Prostate gland (tissue), 2 donors: ENCODE measurements around the gene SLC35F3. TPM values are rescaled to one million over a fixed set of nuclear protein-coding genes. Genes with fewer than 3 reads are reported as not detected.

Experiments
- DNase-seq: peaks from one replicate; pipeline ENCODE4 v3.0.0-alpha.2; 2019; ENCODE audit warnings: low spot score
- H3K27ac ChIP-seq, 2 donors: fragments of 200-600 bp; sonication (generic); 2 replicates each; pipeline ENCODE4 v1.5.1; 2017 to 2019
- H3K27me3 ChIP-seq: fragments of 200-600 bp; sonication (generic); replicated peaks from 2 replicates; pipeline ENCODE4 v1.5.1; 2019; ENCODE audit not compliant: insufficient read depth
- H3K36me3 ChIP-seq, 2 donors: fragments of 200-600 bp; sonication (generic); 1 replicate in 1 of 2; 2 replicates in 1 of 2; pipeline versions ENCODE4 v1.5.1 to v1.8.1; 2017 to 2019
- H3K4me1 ChIP-seq: fragments of 200-600 bp; sonication (generic); replicated peaks from 2 replicates; pipeline ENCODE4 v1.5.1; 2019
- H3K4me3 ChIP-seq, 2 donors: fragments of 200-600 bp; sonication (generic); 2 replicates each; pipeline ENCODE4 v1.5.1; 2017 to 2019
- H3K9me3 ChIP-seq: fragments of 200-600 bp; sonication (generic); 2 replicates; pipeline ENCODE4 v1.5.1; 2017
- CTCF ChIP-seq, 4 experiments: fragments of 200-600 bp in 2 of 4; fragments of 450-650 bp in 2 of 4; sonication (generic) in 2 of 4; IDR thresholded peaks; 1 replicate in 3 of 4; 2 replicates in 1 of 4; pipeline ENCODE4 v1.5.1; 2016 to 2019; ENCODE audit warnings: antibody characterized with exemption in 4 of 4, mild to moderate bottlenecking in 2 of 4, moderate library complexity in 2 of 4
- POLR2A ChIP-seq: fragments of 450-650 bp; IDR thresholded peaks from one replicate; pipeline ENCODE4 v1.6.1; 2016; ENCODE audit warnings: antibody characterized with exemption, mild to moderate bottlenecking
- POLR2AphosphoS5 ChIP-seq: sonication (generic); formaldehyde crosslinking; IDR thresholded peaks from one replicate; pipeline ENCODE4 v1.6.1; 2017; ENCODE audit warnings: antibody characterized with exemption
- WGBS: methylation state at CpG from one replicate; pipeline ENCODE4 v1.1.5; 2018; 5-methylcytosine and 5-hydroxymethylcytosine counted together
- intact Hi-C: fragments of 100-400 bp; cut with DNase I; formaldehyde crosslinking; loops from one replicate; pipeline ENCODE4 v1.14.2; 2022
- total RNA-seq, 2 donors: library from RNA; depleted of rRNA; stranded (reverse); fragments of >200 nt; gene quantifications; one replicate each; pipeline ENCODE4 v1.1.0, GENCODE V29; 2016

Gene SLC35F3
- total RNA-seq, 2 donors from 2014 or later, result 0.34 to 0.64 TPM

- intact Hi-C loops, result no loop called here
- H3K27ac ChIP-seq, result no peak overlapping the region
- H3K4me1 ChIP-seq, result no peaks in the 10 kb centered on the region
- no peaks in the 10 kb centered on the region for H3K9me3 ChIP-seq
- no peak for TF ChIP-seq POLR2A
- no peak for TF ChIP-seq CTCF (IDR thresholded peaks at IDR 0.05)
- no peak for TF ChIP-seq POLR2AphosphoS5
- no peak overlapping the region for H3K4me3 ChIP-seq
- 92% methylated on average over 3 of the region's 3 CpGs for WGBS
- no peak for DNase-seq
- no peaks in the 10 kb centered on the region for H3K36me3 ChIP-seq
- H3K27me3 ChIP-seq, result no peaks in the 10 kb centered on the region
Observed at GRCh38 chr1:233998456-233998855, 94.0 kb downstream of the SLC35F3 start.

- intact Hi-C loops, result no loop called here
Observed at GRCh38 chr1:233998891-233999290, 94.4 kb downstream of the SLC35F3 start.

GRCh38 chr1:234000557-234001041, 96.1 kb downstream of the SLC35F3 start:
- H3K9me3 ChIP-seq, result no peaks in the 10 kb centered on the region
- no peak overlapping the region for H3K4me3 ChIP-seq
- TF ChIP-seq CTCF (IDR thresholded peaks at IDR 0.05) (no peak), POLR2AphosphoS5 (no peak), POLR2A (no peak)
- no peak overlapping the region for H3K27ac ChIP-seq
- intact Hi-C loops, result no loop called here
- no peak for DNase-seq
- H3K27me3 ChIP-seq, result no peaks in the 10 kb centered on the region
- H3K4me1 ChIP-seq, result no peaks in the 10 kb centered on the region
- 24% methylated on average over 5 of the region's 5 CpGs for WGBS
- no peaks in the 10 kb centered on the region for H3K36me3 ChIP-seq

More at GRCh38 chr1:233998891-233999290, 94.4 kb downstream of the SLC35F3 start:
- H3K4me1 ChIP-seq, result no peaks in the 10 kb centered on the region
- no peak overlapping the region for H3K27ac ChIP-seq
- DNase-seq, result no peak
- H3K4me3 ChIP-seq, result no peak overlapping the region
- no peaks in the 10 kb centered on the region for H3K27me3 ChIP-seq
- H3K36me3 ChIP-seq, result no peaks in the 10 kb centered on the region
- H3K9me3 ChIP-seq, result no peaks in the 10 kb centered on the region
- WGBS, result 85% methylated on average over 6 of the region's 6 CpGs
- TF ChIP-seq POLR2AphosphoS5 (no peak), CTCF (IDR thresholded peaks at IDR 0.05) (no peak), POLR2A (no peak)

- Histone ChIP-seq H3K27me3 (no peaks in the 10 kb centered on the region), H3K4me1 (no peaks in the 10 kb centered on the region), H3K4me3 (no peak overlapping the region), H3K27ac (no peak overlapping the region), H3K9me3 (no peaks in the 10 kb centered on the region), H3K36me3 (no peaks in the 10 kb centered on the region)
- no peak for TF ChIP-seq CTCF (IDR thresholded peaks at IDR 0.05)
- TF ChIP-seq POLR2AphosphoS5, result no peak
- no peak for TF ChIP-seq POLR2A
- intact Hi-C loops, result no loop called here
- no peak for DNase-seq
Observed at GRCh38 chr1:234001817-234002216, 97.3 kb downstream of the SLC35F3 start.

GRCh38 chr1:234004591-234004990, 100.1 kb downstream of the SLC35F3 start:
- intact Hi-C loops, result no loop called here
- H3K27me3 ChIP-seq, result no peaks in the 10 kb centered on the region
- TF ChIP-seq CTCF (IDR thresholded peaks at IDR 0.05), result no peak
- no peak for TF ChIP-seq POLR2AphosphoS5
- no peak for TF ChIP-seq POLR2A
- no peaks in the 10 kb centered on the region for H3K36me3 ChIP-seq
- H3K27ac ChIP-seq, result no peak overlapping the region
- no peaks in the 10 kb centered on the region for H3K4me1 ChIP-seq
- H3K9me3 ChIP-seq, result no peaks in the 10 kb centered on the region
- no peak overlapping the region for H3K4me3 ChIP-seq
- no peak for DNase-seq
